B cell (primary cell): ENCODE results near the gene DYRK1A. TPM values are rescaled to one million over a fixed set of nuclear protein-coding genes. Genes with fewer than 3 reads are reported as not detected.

Experiments used
- ATAC-seq: fragments of 200-7000 bp; cut with Tn5 transposase; one replicate; pipeline ENCODE4 v1.10.0; 2021; ENCODE audit warnings: low read depth, mild to moderate bottlenecking, moderate number of reproducible peaks, moderate library complexity
- CTCF ChIA-PET: fragments of 350-600 bp; sonication (Branson Sonifier 250); formaldehyde crosslinking; loops from one replicate; lab custom pipeline; 2021; ENCODE audit warnings: antibody characterized with exemption, inconsistent platforms; lab: Charles Lee
- POLR2A ChIA-PET: fragments of 350-600 bp; sonication (Branson Sonifier 250); formaldehyde crosslinking; loops from one replicate; lab custom pipeline; 2021; ENCODE audit warnings: antibody characterized with exemption; lab: Charles Lee
- DNase-seq: peaks from one replicate; pipeline ENCODE4 v3.0.0; 2013
- H2AFZ ChIP-seq: 2 replicates; pipeline ENCODE4 v1.6.1; 2012; ENCODE audit warnings: mild to moderate bottlenecking, low read depth, low read length; ENCODE audit not compliant: insufficient read depth, poor library complexity, severe bottlenecking
- H3K27ac ChIP-seq, 2 donors: 1 replicate in 1 of 2; 2 replicates in 1 of 2; pipeline ENCODE4 v1.5.1; 2012 to 2013; ENCODE audit warnings: low read length in 2 of 2, mild to moderate bottlenecking in 2 of 2, moderate library complexity in 1 of 2
- H3K27me3 ChIP-seq, 4 experiments: fragments of 200-600 bp in 1 of 4; sonication (generic) in 1 of 4; replicated peaks in 1 of 4; 1 replicate in 2 of 4; 2 replicates in 2 of 4; pipeline versions ENCODE4 v1.6.1 to v1.7.0; 2013 to 2016; ENCODE audit warnings: low read length in 3 of 4, mild to moderate bottlenecking in 2 of 4, mixed read lengths in 1 of 4, moderate library complexity in 1 of 4; ENCODE audit not compliant: insufficient read depth in 4 of 4, control insufficient read depth in 3 of 4; ENCODE audit errors: control extremely low read depth in 1 of 4
- H3K36me3 ChIP-seq, 2 experiments: replicated peaks in 1 of 2; 1 replicate in 1 of 2; 2 replicates in 1 of 2; pipeline versions ENCODE4 v1.6.1 to v1.7.1; 2013; ENCODE audit warnings: low read length in 1 of 2; ENCODE audit not compliant: insufficient read depth in 2 of 2, control insufficient read depth in 1 of 2; ENCODE audit errors: control extremely low read depth in 1 of 2, extremely low read depth in 1 of 2
- H3K4me1 ChIP-seq, 2 donors: fragments of 200-600 bp in 1 of 2; sonication (generic) in 1 of 2; 1 replicate in 1 of 2; 2 replicates in 1 of 2; pipeline versions ENCODE4 v1.5.1 to v1.6.1; 2013 to 2017; ENCODE audit warnings: low read length in 2 of 2; ENCODE audit not compliant: control insufficient read depth in 2 of 2, insufficient read depth in 2 of 2
- H3K4me2 ChIP-seq: replicated peaks from 2 replicates; pipeline ENCODE3; 2012; ENCODE audit warnings: mild to moderate bottlenecking, low read depth, low read length; ENCODE audit not compliant: poor library complexity, severe bottlenecking
- H3K4me3 ChIP-seq, 5 experiments: fragments of 200-600 bp in 1 of 5; sonication (generic) in 1 of 5; 1 replicate in 3 of 5; 2 replicates in 2 of 5; pipeline versions ENCODE4 v1.5.1 to v1.7.0; 2011 to 2016; ENCODE audit warnings: low read length in 4 of 5, mild to moderate bottlenecking in 4 of 5, low read depth in 2 of 5, control low read depth in 1 of 5, moderate library complexity in 1 of 5; ENCODE audit not compliant: insufficient read depth in 1 of 5; ENCODE audit errors: control extremely low read depth in 1 of 5, extremely low read depth in 1 of 5
- H3K79me2 ChIP-seq: fragments of 200-600 bp; sonication (generic); one replicate; pipeline ENCODE4 v1.6.0; 2016; ENCODE audit warnings: low read length; ENCODE audit not compliant: control insufficient read depth, insufficient read depth
- H3K9ac ChIP-seq: fragments of 200-600 bp; sonication (generic); 2 replicates; pipeline ENCODE4 v1.6.1; 2017; ENCODE audit warnings: mild to moderate bottlenecking, low read length, moderate library complexity
- H3K9me3 ChIP-seq, 3 donors: one replicate each; pipeline versions ENCODE4 v1.6.1 to v1.7.1; 2013; ENCODE audit warnings: low read length in 2 of 3; ENCODE audit not compliant: control insufficient read depth in 2 of 3, insufficient read depth in 1 of 3; ENCODE audit errors: control extremely low read depth in 1 of 3
- H4K20me1 ChIP-seq: 2 replicates; pipeline ENCODE4 v1.6.0; 2012; ENCODE audit warnings: mild to moderate bottlenecking, low read length; ENCODE audit not compliant: insufficient read depth, control insufficient read depth, poor library complexity, severe bottlenecking
- H3K27ac Mint-ChIP-seq: one replicate; pipeline ENCODE4 v1.8.0; 2021; ENCODE audit warnings: mixed read lengths
- H3K27me3 Mint-ChIP-seq: one replicate; pipeline ENCODE4 v1.8.0; 2021; ENCODE audit warnings: mixed read lengths
- H3K4me1 Mint-ChIP-seq: one replicate; pipeline ENCODE4 v1.8.0; 2021; ENCODE audit warnings: mixed read lengths
- H3K4me3 Mint-ChIP-seq: one replicate; pipeline ENCODE4 v1.8.0; 2021; ENCODE audit warnings: mixed read lengths
- H3K9me3 Mint-ChIP-seq: one replicate; pipeline ENCODE4 v1.8.0; 2022; ENCODE audit warnings: mixed read lengths; ENCODE audit not compliant: insufficient read depth
- CTCF ChIP-seq: fragments of 200-600 bp; IDR thresholded peaks from one replicate; pipeline ENCODE4 v1.8.0; 2022; ENCODE audit warnings: antibody characterized with exemption, mild to moderate bottlenecking
- EZH2 ChIP-seq: IDR thresholded peaks from 2 replicates; pipeline ENCODE4 v1.6.1; 2012; ENCODE audit warnings: borderline replicate concordance, low read depth, mild to moderate bottlenecking, moderate library complexity, low read length; ENCODE audit not compliant: insufficient read depth, poor library complexity, severe bottlenecking
- WGBS: methylation state at CpG from one replicate; pipeline ENCODE4 v1.1.5; 2013; ENCODE audit warnings: missing lambda C conversion rate; ENCODE audit not compliant: insufficient coverage; 5-methylcytosine and 5-hydroxymethylcytosine counted together
- intact Hi-C: fragments of 100-400 bp; cut with micrococcal nuclease; formaldehyde crosslinking; loops from one replicate; pipeline ENCODE4 v1.10.0; 2022
- polyA plus RNA-seq: library from polyadenylated mRNA; depleted of rRNA; stranded (reverse); fragments of >200 nt; gene quantifications from 2 replicates; pipeline ENCODE4 v1.2.3, GENCODE V29; 2012
- total RNA-seq, 2 donors: library from RNA; stranded (reverse); fragments of 120-200 nt in 1 of 2; gene quantifications; 1 replicate in 1 of 2; 2 replicates in 1 of 2; pipeline versions ENCODE4 v1.2.3 to v1.2.4, GENCODE V29; 2013 to 2022

DYRK1A gene
- total and polyA plus RNA-seq, 2 donors (not counting 1 experiment from before 2014, with no cell fraction given): 46.6 to 147 TPM

GRCh38 chr21:37385179-37385765 lies 18.7 kb downstream of the DYRK1A start:
- no peak for ATAC-seq
- H3K27ac Mint-ChIP-seq: no peak overlapping the region

More at GRCh38 chr21:37385179-37385765, 18.7 kb downstream of the DYRK1A start:
- intact Hi-C loops: no loop called here
- Histone ChIP-seq H3K9ac (no peak overlapping the region), H3K79me2 (peaks cover 100% of the 10 kb centered on the region), H3K4me2 (no peak overlapping the region), H4K20me1 (peaks cover 100% of the 10 kb centered on the region), H3K4me1 (peaks cover 53 to 61% of the 10 kb centered on the region in 2 donors), H3K9me3 (peaks cover 3 to 11% (median 8%) of the 10 kb centered on the region in 3 donors), H2AFZ (no peak overlapping the region), H3K27ac (no peak overlapping the region), H3K36me3 (peaks cover 0 to 3% of the 10 kb centered on the region in 2 experiments), H3K27me3 (no peaks in the 10 kb centered on the region), H3K4me3 (no peak overlapping the region)
- 82% methylated on average over 3 of the region's 5 CpGs for WGBS
- Mint-ChIP-seq H3K27me3 (no peaks in the 10 kb centered on the region), H3K4me1 (peaks cover 79% of the 10 kb centered on the region), H3K4me3 (peak overlapping the region; percentile 3), H3K9me3 (no peaks in the 10 kb centered on the region)
- ChIA-PET POLR2A (no interaction called here), CTCF (interaction anchor here (1.3 kb wide), 1 partner anchor 78 kb away, joined by 4 read pairs; no protein-coding TSS in a partner anchor)
- DNase-seq: no peak
- TF ChIP-seq CTCF (no peak), EZH2 (no peak)
